K562 (cell line): ENCODE measurements around the gene METAP1D. TPM values are rescaled to one million over a fixed set of nuclear protein-coding genes. Genes with fewer than 3 reads are reported as not detected.

Experiments used
- AFF4 ChIP-seq: sonication (generic); formaldehyde crosslinking; IDR thresholded peaks from 2 replicates; pipeline ENCODE4 v1.8.0; 2023; ENCODE audit warnings: mild to moderate bottlenecking, missing genetic modification reagents
- EGR1 ChIP-seq: fragments of 450-650 bp; conservative IDR thresholded peaks from 2 replicates; pipeline ENCODE4 v1.6.1; 2017; ENCODE audit warnings: mild to moderate bottlenecking
- HINFP ChIP-seq: fragments of 450-650 bp; conservative IDR thresholded peaks from 2 replicates; pipeline ENCODE4 v1.6.1; 2016; ENCODE audit warnings: missing genetic modification characterization, low read depth, mild to moderate bottlenecking, control low read depth, missing compliant biosample characterization
- NEUROD1 ChIP-seq: fragments of 150-350 bp; IDR thresholded peaks from 2 replicates; pipeline ENCODE4 v1.6.1; 2014; ENCODE audit warnings: borderline replicate concordance, low read length, low read depth; ENCODE audit not compliant: partially characterized antibody
- POLR2A ChIP-seq: fragments of 450-650 bp; conservative IDR thresholded peaks from 2 replicates; pipeline ENCODE4 v1.6.1; 2016
- RAD21 ChIP-seq, 2 experiments: fragments of 250-450 bp in 1 of 2; fragments of 450-650 bp in 1 of 2; sonication (Bioruptor Pico) in 1 of 2; formaldehyde crosslinking in 1 of 2; IDR thresholded peaks in 1 of 2; conservative IDR thresholded peaks in 1 of 2; 2 replicates each; pipeline versions ENCODE4 v1.4.0 to v1.8.0; 2020 to 2022; ENCODE audit warnings: mild to moderate bottlenecking in 2 of 2, moderate library complexity in 1 of 2
- SIN3A ChIP-seq, 2 experiments: fragments of 150-350 bp in 1 of 2; IDR thresholded peaks; 2 replicates each; pipeline ENCODE4 v1.6.1; 2011 to 2016; ENCODE audit warnings: borderline replicate concordance in 2 of 2, low read depth in 2 of 2, low read length in 2 of 2, mild to moderate bottlenecking in 2 of 2, moderate library complexity in 2 of 2; ENCODE audit not compliant: control insufficient read depth in 1 of 2
- SMAD4 ChIP-seq: fragments of 250-450 bp; sonication (Bioruptor Pico); conservative IDR thresholded peaks from 2 replicates; pipeline ENCODE4 v1.8.0; 2021; ENCODE audit warnings: inconsistent platforms, mild to moderate bottlenecking, moderate library complexity
- SUPT5H ChIP-seq: fragments of 450-650 bp; IDR thresholded peaks from 2 replicates; pipeline ENCODE4 v1.6.1; 2016
- VEZF1 ChIP-seq: fragments of 200-800 bp; sonication (Bioruptor generic); IDR thresholded peaks from 2 replicates; pipeline ENCODE4 v1.6.1; 2017; ENCODE audit warnings: missing genetic modification characterization, missing compliant biosample characterization
- ZC3H4 ChIP-seq: sonication (generic); formaldehyde crosslinking; IDR thresholded peaks from 2 replicates; pipeline ENCODE4 v1.9.0; 2021; ENCODE audit warnings: missing genetic modification reagents, borderline replicate concordance
- ZNF12 ChIP-seq: sonication (generic); formaldehyde crosslinking; IDR thresholded peaks from 2 replicates; pipeline ENCODE4 v1.4.0; 2020; ENCODE audit warnings: mild to moderate bottlenecking, missing genetic modification reagents
- polyA plus RNA-seq, 8 experiments: library from polyadenylated mRNA; depleted of rRNA in 4 of 8; stranded (reverse) in 5 of 8; unstranded in 3 of 8; fragments of >200 nt; fragmentation: Nextera tagmentation in 2 of 8; fragmentation: Illumina TruSeq in 1 of 8; extraction: Ambion mirVana in 2 of 8; extraction: Trizol in 1 of 8; gene quantifications; 2 replicates each; pipeline versions ENCODE4 v1.2.1 to v1.2.3, GENCODE V29; 2011 to 2014; ENCODE audit warnings: inconsistent platforms in 1 of 8, missing spikeins in 1 of 8
- total RNA-seq, 7 experiments: library from RNA; depleted of rRNA in 6 of 7; stranded (reverse); fragments of >200 nt in 6 of 7; fragmentation: Illumina TruSeq in 2 of 7; extraction: Trizol in 2 of 7; gene quantifications; 2 replicates each; pipeline versions ENCODE4 v1.2.1 to v1.2.3, GENCODE V29; 2011 to 2021; ENCODE audit warnings: low replicate concordance in 1 of 7

Gene METAP1D
- total and polyA plus RNA-seq, 9 of the 15 experiments (the other 6 are each of a cell fraction or from before 2014, with no cell fraction given), result 8.0 to 23.4 (median 15.7) TPM

GRCh38 chr2:172085460-172086159 is 85.9 kb downstream of the METAP1D start, which contains the start of gene DLX1 (continued):
- TF ChIP-seq EGR1 (no peak), SMAD4 (CRISPR knock-in tag) (no peak), ZNF12 (CRISPR knock-in tag) (peak; percentile 5; the same call in 1 of the 2 replicates), SUPT5H (peak; percentile 51; the same call in 1 of the 2 replicates), POLR2A (peak; percentile 82), VEZF1 (CRISPR knock-in tag) (no peak), NEUROD1 (peak; percentile 37), RAD21 (CRISPR knock-in tag; conservative IDR thresholded peaks at IDR 0.05 in 1 of 2, IDR thresholded peaks at IDR 0.05 in 1 of 2) (peak in 1 of 2 experiments; percentile 9; a peak in 1 of 4 replicates), AFF4 (CRISPR knock-in tag) (no peak), ZC3H4 (no peak), HINFP (no peak), SIN3A (IDR thresholded peaks at IDR 0.05; ENCODE audit: borderline replicate concordance in 2 of 2, control insufficient read depth in 1 of 2, low read depth in 2 of 2, low read length in 2 of 2) (0 out of 4 replicates have a peak, but pooled peaks of 1 of the 2 experiments have one; percentile 14)
